NCI-H2107 treated with DMSO at 0.1 percent for 48 hours (cell line): ENCODE results near the gene CNIH4.
A peak's percentile ranks its signal among the peaks of the same experiment; 100 is the strongest.
"Not testable (repeated sequence)": the region's sequence is repeated elsewhere in the genome, so short reads cannot be mapped to it uniquely, and the experiment has no call there.

Experiments
- DNase-seq: peaks from one replicate; lab custom pipeline; 2025; ENCODE audit not compliant: unreplicated experiment; lab: John Stamatoyannopoulos, UW

The CNIH4 gene

GRCh38 chr1:224356685-224357625 lies at the start of gene CNIH4:
Gene CNIH4, plus strand, starts transcription at chr1:224356879. Its CDS starts 46 bp downstream, at chr1:224356925.
- DNase-seq = peak; percentile 89

- DNase-seq = no peak
Measured at GRCh38 chr1:224308064-224308463, 48.6 kb upstream of the CNIH4 start.

DNA sequence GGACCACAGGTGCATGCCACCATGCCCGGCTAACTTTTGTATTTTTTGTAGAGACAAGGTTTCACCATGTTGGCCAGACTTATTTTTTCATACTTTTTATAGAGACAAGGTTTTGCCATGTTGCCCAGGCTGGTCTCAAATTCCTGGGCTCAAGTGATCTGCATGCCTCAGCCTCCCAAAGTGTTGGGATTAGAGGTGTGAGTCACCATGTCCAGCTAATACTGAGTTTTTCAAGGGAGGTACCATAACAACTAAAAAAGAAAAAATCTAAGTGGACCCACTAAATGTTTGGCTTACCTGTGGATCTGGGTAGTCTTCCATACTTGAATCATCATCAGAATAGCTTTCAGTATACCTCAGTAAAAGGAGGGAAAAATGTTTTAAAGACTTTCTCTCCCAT lies 45.2 kb upstream of the CNIH4 start:
- DNase-seq = not testable (repeated sequence)

DNA sequence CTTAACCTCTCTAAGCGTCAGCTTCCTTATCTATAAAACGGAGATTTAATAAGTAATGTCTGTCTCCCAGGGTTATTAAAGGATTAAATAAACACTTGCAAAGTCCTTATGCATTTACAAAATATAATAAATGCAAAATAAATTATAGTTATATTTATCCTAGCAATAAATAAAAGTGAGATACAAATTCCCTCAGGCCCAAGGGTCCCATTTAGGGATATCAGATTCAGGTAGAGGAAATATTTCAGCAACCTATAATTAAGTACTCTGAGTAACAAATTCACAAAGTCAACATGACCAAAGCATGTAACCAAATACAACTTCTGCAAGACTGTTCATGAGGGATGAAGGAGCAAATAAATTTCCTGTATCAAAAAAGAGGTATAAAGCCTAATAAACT lies 44.7 kb upstream of the CNIH4 start:
- no peak for DNase-seq

DNA sequence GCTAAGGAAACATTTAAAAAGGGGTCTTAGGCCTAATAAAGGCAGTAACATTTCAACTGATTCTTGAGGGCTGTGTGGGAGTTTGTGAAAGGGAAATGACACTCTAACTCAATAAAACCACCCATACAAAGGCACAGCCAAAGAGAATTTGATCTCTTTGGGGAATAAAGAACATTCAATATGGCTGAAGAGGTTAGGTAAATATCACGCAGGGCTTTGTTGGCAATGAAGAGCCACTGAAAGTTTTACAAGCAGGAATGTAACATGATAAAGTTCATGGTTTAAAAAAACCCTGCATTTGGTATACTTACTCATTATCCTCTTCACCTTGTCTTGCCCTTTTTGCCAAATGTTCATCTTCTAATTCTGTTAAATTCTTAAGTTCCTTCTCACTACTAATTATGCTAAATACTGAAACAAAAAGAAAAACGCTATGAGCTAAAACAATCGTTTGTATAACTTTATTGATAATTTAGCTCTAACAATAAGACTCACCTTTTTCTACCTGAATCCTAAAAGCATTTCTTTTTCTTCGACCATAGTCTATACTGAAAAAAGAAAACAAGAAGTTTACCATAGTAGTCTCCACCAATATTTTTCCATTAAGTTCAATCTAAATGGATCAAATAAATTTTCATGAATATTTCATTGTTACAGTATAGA lies 39.2 kb upstream of the CNIH4 start:
- DNase-seq = peak; percentile 87

- no peak for DNase-seq
Measured at GRCh38 chr1:224321706-224322105, 35.0 kb upstream of the CNIH4 start.

GRCh38 chr1:224325959-224326358 lies 30.7 kb upstream of the CNIH4 start:
- no peak for DNase-seq

DNA sequence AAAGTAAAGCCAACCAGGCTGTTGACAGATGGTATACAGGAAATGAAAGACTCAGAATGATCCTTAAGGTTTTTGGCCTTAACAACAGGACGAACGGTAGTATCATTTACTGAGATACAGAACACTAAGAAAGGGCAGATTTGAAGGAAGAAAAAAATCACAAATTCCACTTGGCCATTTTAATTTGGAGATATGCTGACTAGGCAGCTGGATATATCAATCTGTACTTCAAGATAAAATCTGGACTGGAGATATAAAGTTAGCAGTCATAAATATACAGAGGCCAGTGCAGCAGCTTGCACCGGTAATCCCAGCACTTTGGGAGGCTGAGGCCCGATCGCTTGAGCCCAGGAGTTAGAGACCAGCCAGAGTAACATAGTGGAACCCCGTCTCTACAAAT lies 28.0 kb upstream of the CNIH4 start:
- no peak for DNase-seq

DNA sequence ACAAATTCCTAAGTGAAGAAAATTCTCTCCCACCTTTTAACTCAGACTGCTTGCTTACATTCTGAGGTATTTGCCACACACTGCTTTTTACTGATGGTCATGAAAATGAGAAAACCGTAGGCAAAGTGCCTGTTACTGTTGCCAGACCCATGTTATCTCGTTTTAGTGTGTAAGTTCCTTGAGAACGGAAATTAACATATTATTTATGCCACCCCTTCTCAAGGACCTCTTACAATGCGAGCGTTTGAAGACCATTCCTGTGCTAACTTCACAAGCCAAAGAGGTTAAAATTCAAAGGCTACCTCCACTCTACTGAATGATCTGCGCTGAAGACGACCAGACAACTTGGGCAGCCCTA lies 27.2 kb upstream of the CNIH4 start:
- no peak for DNase-seq

DNA sequence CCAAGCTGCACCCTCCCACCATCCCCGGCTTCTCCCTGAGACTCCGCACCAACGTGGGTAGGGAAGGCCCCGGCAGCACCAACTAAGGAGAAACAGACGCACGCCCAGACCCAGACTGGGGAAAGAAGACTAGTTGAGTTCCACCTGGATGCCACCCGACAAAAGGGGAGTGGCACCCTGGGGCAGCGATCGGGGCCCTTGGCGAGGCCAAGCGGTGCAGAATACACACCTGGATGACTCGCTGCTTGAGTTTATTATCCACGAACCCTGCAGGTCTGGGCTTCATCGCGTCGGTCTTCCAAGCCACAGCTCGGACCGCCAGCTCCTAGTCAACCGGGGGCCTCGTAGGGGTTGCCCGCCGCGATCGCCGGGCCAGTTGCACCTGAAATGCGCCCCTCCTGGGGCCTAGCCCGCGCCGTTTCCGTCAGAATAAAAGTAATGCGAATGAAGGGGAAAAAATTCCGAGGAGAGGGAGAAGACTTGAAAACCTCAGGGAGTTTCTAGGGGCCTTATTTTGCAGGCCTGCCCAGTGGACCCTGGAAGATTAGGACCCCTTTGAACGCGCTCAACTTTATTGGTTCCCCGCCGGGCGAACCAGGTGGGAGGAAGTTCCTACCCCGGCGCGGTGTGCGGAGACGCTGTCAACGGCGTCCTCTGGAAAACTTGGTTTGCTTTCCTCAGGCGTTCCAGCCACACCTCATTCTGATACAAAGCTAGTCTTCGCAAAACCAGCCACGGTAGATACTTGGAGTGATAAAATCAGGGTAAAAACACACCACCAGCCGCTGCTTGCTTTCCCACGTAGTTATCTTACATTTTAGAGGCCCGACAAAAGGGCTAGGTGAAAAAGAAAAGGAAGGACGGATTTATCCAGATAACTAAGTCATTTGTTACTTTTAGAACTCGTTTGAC lies 26.6 kb upstream of the CNIH4 start, which contains the start of gene NVL:
NVL (minus strand) TSS at position 331 of the 912 bp plus-strand sequence; CDS start at position 286, 45 bp downstream.
- peak; percentile 81 for DNase-seq

- DNase-seq = no peak
Measured at GRCh38 chr1:224331326-224331725, 25.4 kb upstream of the CNIH4 start.

GRCh38 chr1:224331824-224332223 lies 24.9 kb upstream of the CNIH4 start:
- DNase-seq = no peak

DNA sequence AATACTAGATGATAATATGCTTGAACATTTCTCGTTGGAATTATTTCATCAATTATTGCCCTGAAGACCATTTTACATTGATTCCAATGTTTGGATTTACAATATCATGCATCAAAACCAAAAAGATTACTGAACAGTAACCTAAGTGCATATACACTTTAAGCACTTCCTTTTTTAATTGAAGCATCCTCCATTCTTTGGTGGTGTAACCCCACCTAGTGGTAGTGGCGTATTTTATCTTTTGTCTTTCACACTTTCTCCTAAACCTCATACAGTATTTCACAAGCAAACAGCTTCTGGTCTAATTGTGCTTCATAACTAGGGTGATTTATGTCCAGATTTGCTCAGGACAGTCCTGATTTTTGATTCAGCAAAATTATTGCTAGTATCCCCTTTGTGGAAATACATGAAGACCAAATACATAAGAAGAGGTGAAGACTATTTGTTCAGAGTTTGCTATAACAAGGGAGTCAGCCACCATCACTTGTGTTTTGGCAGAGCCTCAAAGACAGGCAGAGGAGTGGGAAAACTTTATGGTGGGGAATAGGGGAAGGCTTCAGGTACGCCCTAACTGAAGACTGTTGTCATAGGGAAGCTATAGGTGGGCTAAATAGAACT lies 23.3 kb upstream of the CNIH4 start:
- peak; percentile 82 for DNase-seq

DNA sequence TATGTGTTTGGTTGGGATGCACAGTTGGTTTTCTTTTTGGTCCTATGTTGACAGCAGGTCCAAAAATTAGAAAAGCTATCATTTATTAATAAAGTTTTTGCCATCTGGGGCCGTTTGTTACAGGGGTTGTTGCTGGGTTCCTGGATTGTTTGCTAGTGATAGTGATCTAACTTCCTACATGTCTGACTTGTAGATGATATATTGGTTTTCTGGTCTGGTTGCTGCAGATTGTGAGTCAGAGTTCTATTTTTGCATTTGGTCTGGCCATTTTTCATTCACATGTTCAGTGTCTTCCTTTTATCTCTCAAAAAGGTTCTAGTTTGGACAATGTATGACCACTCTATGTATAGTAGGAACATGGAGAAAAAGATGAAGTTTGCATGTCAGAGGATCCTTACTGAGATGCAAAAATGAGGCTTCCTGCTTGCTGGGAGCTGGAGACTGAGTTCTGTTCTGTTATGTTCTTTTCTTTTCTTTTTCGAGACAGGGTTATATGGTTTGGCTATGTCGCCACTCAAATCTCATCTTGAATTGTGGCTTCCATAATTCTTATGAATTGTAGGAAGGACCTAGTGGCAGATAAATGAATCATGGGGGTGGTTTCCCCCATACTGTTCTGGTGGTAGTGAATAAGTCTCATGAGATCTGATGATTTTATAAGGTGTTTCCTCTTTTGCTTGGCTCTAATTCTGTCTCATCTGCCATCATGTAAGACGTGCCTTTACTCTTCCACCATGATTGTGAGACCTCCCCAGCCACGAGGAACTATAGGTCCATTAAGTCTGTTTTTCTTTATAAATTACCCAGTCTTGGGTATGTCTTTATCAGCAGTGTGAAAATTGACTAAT lies 22.5 kb upstream of the CNIH4 start:
- no peak for DNase-seq

DNA sequence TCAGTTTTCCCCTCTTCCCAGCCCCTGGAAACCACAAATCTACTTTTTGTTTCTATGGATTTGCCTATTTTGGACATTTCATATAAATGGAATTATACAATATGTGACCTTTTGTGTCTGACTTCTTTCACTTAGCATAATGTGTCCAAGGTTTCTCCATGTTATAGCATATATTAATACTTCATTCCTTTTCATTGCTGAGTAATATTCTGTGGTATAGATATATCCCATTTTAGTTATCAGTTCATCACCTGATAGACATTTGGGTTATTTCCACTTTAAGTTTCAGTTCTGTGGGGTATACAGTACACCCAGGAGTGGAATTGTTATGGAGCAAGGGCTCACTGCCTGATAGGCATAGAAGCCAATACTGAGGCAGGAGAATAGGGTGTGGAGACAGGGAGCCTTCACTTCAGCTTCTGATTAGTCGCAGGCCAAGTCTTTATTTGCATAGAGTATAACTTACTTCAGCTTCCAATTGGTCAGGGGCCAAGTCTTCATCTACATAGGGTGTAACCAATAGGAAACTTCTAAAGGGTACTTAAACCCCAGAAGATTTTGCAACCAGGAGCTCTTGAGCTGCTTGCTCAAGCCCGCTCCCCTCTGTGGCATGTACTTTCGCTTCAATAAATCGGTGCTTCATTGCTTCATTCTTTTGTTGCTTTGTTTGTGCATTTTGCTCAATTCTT lies 18.4 kb upstream of the CNIH4 start:
- DNase-seq = no peak

DNA sequence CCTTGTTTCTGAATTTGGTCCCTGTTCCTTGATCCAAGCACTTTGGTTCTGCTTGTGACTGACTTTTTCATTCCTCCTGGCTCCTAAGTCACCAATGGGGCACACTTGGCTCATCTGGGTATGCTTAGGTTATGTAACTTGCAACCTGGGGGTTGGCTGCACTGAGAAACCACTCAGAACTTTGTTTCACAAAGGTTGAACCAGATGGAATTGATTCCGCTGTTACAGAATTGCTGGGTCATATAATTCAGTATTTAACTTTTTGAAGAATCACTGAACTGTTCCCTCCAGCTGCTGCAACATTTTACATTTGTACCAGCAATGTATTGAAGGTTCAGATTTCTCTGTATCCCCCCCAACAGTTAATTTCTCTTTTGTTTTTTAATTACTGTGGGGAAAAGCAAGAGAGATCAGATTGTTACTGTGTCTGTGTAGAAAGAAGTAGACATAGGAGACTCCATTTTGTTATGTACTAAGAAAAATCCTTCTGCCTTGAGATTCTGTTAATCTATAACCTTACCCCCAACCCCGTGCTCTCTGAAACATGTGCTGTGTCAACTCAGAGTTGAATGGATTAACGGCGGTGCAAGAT lies 17.1 kb upstream of the CNIH4 start:
- DNase-seq = no peak

DNA sequence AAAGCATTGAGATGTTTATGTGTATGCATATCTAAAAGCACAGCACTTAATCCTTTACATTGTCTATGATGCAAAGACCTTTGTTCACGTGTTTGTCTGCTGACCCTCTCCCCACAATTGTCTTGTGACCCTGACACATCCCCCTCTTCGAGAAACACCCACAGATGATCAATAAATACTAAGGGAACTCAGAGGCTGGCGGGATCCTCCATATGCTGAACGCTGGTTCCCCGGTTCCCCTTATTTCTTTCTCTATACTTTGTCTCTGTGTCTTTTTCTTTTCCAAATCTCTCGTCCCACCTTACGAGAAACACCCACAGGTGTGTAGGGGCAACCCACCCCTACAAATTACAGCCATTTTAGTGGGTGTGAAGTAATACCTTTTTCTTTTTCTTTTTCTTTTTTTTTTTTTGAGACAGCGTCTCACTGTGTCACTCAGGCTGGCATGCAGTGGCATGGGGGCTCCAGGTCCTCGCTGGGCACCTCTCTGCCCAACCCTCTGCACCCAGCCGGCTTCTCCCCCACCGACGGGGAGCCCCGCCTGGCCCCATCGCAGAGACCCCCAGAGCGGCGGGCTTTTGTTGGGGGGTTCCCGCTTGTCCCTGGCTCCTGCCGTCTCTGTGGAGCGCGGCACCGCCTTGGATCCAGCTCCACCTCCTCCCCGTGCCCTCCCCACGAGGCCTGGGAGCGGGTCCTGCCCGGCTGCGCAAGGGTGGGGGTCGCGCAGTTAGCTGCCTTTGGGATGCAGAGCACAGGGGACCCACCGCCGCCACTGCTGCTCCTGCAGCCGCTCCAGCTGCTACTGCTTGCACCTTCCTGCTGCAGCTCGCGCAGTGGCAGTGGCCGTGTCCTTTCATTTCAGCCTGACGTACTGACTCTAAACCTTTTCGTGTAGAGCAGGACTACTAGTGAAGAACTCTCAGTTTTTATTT lies 16.0 kb upstream of the CNIH4 start:
- DNase-seq = not testable (repeated sequence)

DNA sequence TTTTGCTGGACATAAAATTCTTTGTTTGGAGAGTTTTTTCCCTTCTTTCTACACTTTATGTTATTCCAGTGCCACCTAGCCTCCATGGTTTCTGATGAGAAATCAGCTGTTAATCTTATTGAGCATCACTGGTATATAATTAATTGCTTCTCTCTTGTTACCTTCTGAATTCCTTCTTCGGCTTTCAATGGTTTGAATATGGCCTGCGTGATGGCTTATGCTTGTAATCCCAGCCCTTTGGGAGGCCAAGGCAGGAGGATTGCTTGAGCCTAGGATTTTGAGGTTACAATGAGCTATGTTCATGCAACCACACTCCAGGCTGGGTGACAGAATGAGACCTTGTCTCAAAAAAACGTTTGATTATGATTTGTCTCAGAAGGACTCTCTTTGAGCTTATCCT lies 13.0 kb upstream of the CNIH4 start:
- DNase-seq = no peak
